NCI-H2227 treated with DMSO at 0.1 percent for 48 hours (cell line): ENCODE results near the gene HPRT1.

Source experiments
- DNase-seq: peaks from one replicate; lab custom pipeline; 2025; lab: John Stamatoyannopoulos, UW

The HPRT1 gene

DNA sequence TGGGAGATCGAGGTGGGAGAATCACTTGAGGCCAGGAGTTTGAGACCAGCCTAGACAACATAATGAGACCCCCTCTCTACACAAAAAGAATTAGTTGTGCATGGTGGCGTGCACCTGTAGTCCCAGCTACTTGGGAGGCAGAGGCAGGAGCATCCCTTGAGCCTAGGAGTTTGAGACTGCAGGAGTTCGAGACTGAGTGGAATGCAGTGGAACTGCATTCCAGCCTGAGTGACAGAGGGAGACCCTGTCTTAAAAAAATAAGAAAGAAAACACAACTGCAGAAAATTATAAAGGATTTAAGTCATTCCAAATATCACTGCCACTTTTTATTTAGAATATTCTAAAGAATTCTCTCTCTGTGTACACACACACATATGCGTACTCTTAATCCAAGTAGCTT, 18.4 kb downstream of the HPRT1 start:
- DNase-seq, result no peak

DNA sequence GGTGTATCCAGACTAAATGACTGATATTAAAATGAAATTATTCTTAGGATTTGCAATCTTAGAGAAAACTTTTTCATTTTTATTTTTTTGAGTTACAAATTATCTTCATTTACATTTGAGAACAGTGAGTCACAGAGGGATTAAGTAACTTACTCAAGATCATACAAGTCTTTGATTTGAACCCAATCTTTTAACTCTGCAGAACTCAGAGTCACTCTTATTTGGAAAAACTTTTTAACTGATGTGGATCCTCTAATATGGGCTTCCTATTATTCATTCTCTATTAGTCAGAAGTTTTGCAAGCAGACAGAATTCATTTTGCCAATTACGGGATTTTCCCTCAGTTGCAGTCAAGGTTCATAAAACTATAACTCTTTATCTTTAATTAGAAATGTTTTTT, 20.1 kb downstream of the HPRT1 start:
- DNase-seq, result no peak

DNA sequence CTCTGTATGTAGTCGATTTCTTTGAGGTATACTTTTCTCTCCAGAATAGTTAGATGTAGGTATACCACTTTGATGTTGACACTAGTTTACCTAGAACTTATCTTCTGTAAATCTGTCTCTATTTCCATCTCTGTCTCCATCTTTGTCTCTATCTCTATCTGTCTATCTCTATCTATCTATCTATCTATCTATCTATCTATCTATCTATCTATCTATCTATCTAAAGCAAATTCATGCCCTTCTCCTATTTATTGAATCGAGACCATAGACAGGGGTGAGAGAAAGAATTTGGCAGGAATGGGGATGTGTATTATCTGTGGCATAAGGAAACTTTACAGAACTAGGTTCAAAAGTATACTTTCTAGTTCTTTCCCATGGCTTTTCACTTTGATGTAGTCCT, 21.4 kb downstream of the HPRT1 start:
- DNase-seq, result no peak

DNA sequence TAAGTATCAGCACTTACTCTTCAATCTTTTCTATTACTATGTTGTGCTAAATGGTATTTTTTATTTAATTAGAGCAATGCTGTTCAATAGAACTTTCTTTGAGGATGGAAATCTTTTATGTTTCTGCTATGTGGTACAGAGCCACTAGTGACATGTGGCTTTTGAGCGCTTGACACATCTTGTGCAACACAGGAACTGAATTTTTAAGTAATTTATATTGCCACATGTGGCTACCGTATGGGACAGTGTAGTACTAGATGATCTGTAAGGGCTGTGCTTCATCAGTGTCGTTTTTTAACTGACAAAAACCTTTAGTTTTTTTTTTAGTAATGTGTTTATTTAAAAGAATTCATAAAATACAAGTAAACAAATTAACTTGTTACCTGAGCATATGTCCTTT, 22.4 kb downstream of the HPRT1 start:
- no peak for DNase-seq

DNA sequence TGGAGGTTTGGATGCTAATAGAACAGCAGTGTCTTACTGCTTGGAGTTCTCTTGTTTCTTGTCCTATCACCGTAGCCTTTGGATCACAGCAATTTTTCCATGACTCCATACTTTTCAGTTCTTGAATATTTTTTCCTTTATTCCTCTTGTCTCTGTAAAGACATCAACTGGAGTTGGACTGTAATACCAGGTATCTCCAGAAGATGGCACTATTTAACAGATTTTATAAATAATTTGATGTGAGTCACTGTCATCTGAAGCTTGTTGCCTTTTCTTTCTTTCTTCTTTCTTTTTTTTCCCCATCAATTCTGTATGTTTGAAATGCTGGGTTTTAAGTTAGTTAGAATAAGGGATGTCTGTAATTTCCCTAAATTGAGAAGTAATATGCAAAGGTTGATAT, 24.1 kb downstream of the HPRT1 start:
- DNase-seq, result peak; percentile 49

DNA sequence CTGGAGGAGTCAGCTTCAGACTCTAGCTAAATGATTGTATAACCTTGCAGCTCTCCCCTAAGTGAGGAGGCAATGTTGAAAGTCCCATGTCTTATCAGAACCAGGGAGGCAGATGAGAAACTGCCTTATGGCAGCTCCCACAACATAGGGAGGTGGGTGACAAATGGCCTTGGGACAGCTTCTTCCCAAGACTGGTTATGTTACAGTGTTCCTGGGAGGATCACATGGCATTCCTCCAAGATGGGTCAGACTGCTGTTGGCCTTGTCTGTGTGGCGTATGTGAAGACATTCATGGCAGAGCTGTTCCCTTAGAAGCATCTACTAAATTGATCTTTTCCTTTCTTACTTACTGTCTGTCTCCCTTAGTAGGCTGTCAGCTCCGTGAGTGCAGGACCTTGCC, 42.0 kb downstream of the HPRT1 start:
- DNase-seq, result no peak

DNA sequence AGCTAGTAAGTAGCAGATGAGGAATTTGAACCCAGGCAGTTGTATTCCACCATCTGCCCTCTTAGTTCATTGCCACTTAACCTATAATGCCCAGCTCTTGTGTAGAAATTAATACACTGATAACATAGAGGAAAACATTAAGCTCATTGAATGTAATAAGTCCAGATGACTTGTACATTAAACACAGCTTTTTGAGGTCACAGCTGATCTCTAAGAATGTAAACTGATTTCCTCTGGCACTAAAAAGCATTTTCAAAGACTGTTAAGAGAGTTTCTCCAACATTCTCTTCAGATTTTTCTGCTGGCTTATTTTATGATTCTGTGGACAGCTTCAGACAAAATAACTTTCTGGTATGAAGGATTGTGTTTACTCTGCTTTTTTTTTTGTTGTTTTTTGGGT, 42.7 kb downstream of the HPRT1 start:
- DNase-seq, result no peak

DNA sequence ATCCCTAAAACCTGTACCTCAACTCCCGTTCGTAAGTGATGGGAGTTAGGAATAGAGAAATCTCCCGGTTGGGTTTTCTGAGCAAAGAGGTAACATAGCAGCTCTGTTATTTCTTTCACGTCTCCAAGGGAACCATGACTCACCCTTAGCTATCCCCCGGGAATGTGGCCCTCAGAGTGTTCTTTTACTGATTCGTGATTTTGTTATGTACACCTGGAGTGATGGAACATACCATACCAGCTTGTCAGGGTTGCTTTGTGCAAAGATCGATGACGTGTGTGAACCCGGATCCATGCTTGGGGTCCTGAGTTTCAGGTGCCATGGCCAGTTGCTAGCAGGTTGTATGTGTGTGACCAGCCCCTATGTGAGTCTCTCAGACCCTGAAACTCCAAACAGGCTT, 52.6 kb downstream of the HPRT1 start:
- DNase-seq, result no peak

DNA sequence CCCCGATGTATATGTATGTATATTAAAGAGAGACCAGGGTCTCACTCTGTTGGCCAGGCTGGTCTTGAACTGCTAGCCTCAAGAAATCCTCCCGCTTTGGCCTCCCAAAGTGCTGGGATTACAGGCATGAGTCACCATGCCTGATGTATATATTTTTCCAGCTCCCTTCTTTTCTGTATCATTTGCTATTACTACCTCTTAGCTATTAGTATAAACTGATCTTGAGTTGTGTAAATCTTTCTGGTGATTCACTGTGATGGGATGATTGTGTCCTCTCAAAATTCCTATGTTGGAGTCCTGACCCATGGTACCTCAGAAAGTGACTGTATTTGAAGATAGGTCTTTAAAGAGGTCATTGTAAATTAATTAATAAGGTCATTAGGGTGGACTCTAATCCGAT, 53.1 kb downstream of the HPRT1 start:
- DNase-seq, result no peak

DNA sequence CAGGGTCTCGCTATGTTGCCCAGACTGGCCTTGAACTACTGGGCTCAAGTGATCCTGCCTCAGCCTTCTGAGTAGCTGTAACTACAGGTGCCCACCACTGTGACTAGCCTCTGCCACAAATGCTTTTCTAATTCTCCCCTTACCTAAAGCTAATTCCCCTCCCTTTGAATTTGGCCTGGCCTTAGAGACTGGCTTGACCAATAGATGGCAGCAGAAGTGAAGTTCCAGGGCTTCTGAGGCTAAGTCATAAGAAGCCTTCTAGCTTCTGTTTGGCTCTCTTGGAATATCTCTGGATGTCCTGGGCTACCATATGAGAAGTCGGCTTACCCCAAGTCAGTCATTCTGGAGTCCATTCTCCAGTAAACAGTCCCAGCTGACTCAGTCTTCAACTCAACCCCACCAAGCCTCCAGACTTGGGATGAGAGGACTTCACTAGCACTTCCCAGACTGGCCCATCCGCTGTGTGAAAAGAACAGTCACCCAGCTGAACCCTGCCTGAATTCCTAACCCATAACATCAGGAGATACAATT, 61.0 kb downstream of the HPRT1 start:
- DNase-seq, result peak; percentile 73

DNA sequence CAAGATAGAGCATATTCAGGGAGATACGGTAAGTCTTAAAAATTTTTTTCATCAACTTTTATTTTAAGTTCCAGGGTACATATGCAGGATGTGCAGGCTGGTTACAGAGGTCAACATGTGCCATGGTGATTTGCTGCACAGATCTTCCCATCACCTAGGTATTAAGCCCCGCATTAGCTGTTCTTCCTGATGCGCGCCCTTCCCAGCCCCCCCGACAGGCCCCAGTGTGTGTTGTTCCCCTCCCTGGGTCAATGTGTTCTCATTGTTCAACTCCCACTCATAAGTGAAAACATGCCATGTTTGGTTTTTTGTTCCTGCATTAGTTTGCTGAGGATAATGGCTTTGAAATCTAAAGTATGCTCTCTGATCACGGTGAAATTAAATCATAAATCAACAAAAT, 64.2 kb downstream of the HPRT1 start:
- DNase-seq, result no peak

DNA sequence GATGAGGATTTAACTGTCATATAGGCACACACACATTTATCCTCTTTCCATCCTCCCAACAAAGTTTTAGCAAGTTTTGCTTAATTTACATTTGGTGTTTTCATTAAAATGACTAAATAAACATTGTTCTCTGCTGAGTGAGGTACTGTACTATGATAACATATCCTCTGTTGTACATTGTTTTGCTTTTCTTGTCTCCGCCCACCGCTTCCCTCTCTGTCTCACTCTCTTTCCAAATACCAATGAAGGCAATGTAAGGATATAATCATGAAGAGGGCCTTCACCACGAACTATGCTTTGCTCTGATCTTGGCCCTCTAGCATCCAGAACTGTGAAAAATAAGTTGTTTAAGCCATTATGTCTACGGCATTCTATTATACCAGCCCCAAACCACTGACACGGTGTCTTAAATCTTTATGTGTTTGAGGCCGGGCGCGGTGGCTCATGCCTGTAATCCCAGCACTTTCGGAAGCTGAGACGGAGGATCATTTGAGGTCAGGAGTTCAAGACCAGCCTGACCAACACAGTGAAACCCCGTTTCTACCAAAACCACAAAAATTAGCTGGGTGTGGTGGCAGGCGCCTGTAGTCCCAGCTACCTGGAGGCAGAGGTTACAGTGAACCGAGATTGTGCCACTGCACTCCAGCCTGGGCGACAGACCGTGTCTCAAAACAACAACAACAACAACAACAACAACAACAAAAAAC, 65.3 kb downstream of the HPRT1 start:
- DNase-seq, result no peak

DNA sequence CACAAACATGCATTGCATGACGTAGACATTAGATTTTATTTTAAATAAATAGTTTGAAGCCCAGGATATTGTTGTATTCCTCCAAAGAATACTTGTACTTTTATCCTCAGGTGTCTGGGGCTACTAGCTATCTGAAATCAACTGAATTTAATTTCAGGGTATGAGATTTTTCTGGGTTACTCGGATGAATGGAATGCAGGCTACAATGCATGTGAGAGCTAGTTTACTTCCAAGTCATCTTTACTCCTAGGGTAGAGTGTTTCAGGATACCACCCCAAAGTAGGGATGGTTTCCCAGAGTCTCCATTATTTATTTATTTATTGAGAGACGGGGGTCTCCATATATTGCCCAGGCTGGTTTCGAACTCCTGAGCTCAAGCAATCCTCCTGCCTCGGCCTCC, 66.4 kb downstream of the HPRT1 start:
- DNase-seq, result no peak

DNA sequence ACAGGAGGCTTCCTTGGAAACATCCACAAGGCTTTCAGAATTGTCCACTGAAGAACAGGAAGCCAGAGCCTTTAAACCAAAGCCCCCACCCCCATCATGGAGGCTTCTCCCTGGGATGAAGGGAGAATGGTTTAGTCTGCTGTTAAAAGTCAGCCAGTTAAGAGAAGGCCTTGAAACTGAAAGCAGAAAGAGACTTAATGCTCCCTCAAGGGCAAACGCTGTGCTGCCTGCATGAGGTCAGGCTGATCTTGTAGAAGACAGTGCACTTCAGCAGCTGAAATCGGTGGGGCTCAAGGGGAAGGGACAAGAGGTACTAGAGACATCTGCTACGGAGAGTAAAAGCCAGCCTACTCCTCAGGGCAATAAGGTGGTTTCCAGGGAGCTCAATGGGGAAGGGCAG, 69.0 kb downstream of the HPRT1 start:
- no peak for DNase-seq

DNA sequence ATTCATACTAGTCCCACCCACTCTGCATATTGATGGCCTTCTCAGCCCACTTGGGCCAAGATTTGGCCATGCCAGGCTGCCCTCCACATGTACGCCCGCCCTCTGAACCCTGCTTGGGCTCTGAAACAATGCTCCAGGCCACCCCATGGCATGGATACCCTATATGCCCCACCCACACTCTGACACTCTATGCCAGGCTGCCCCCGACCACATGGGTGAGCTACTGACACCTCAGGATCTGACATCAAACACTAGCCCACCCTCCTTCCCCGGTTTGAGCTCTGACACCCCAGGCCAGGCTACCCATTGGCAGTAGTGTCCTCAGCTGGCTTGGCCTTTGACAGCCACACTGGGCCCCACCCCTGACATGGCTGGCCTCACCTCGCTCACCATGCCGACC, 69.5 kb downstream of the HPRT1 start:
- DNase-seq, result no peak

DNA sequence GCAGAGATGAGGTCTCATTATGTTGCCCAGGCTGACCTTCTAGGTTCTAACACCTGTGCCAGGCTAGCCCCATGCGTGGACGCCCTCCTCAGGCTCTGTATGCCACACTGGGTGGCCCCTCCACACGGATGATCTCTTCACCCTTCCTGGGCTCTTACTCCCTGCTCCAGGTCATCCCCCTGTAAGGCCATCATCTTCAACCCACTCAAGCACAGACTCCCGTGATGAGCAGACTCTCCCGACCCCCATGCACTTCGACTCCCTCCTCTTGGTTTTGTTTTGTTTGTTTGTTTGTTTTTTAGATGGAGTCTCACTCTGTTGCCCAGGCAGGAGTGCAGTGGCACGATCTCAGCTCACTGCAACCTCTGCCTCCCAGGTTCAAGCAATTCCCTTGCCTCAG, 70.9 kb downstream of the HPRT1 start:
- DNase-seq, result no peak

DNA sequence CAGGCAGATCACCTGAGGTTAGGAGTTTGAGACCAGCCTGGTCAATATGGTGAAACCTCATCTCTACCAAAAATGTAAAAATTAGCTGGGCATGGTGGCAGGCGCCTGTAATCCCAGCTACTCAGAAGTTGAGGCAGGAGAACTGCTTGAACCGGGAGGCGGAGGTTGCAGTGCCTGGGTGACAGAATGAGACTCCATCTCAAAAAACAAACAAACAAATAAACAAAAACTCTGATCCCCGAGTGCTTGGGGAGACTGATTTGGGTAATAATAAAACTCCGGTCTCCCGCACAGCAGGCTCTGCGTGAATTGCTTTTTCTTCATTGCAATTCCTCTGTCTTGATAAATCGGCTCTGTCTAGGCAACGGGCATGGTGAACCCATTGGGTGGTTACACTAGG, 73.4 kb downstream of the HPRT1 start:
- no peak for DNase-seq

DNA sequence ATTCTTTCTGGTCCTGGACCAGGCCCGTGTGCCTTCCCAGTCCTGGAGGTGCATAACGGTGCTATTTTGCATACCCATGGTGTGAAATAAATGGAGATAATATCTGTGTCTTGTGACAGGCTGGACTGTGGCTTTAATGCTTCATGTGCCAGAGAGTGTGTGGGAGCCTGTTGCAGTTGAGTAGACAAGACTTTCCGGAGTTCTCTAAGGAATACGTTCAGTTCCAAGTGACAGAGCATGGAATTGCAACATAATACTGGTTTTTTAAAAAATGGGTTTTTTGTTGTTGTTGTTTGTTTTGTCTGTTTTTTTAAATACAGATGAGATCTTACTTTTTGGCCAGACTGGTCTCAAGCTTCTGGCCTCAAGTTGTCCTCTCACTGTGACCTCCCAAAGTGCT, 74.0 kb downstream of the HPRT1 start:
- DNase-seq, result no peak

DNA sequence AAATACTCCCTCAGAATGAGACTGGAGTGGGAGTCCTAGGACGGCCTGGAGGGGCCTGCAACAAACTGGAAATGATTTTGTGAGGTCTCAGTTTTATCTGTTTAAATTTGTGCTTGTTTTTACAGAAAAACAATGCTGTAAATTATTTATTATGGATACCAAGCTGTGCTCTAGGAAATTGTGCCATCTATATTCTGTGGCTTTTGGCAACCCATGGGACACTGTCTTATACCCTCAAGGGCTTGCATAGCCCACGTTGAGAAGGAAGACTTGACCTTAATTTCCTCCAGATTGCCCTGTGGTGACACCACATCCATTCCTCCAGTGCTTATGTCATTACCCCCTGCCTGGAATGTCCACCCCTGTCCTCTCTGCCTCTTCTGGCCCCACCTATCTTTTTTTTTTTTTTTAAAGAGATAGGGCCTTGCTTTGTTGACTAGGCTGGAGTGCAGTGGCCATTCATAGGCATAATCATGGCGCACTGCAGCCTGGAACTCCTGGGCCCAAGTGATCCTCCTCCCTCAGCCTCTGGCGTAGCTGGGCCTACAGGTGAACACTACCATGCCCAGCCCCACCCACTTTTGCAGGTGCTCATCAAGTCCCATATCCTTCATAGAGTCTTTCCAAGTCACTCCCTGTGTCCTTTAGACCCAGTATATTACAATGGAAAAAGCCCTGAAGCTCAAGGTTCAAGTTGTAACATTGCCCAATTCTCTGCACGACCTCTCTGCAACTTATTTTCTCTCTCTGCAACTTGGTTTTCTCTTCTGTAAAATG, 77.4 kb downstream of the HPRT1 start:
- DNase-seq, result no peak

DNA sequence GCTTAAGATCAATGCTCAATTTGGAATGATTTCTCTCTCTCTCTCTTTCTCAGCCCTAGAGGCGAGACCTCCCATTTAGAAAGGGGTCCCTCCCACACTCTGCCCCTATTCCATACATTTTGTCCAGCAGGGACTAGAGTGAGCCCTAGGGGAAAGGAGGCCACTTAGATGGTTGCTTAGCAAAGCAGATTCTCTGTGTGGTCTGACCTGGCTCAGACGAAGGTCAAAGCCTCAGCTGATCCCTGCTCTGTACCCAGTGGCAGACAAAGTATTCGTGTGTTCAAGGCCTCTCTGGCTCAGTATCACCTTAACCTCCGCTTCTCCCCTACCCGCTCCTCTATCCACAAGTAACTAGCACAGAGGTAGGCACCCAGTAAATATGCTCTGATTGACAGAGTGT, 78.4 kb downstream of the HPRT1 start:
- no peak for DNase-seq

DNA sequence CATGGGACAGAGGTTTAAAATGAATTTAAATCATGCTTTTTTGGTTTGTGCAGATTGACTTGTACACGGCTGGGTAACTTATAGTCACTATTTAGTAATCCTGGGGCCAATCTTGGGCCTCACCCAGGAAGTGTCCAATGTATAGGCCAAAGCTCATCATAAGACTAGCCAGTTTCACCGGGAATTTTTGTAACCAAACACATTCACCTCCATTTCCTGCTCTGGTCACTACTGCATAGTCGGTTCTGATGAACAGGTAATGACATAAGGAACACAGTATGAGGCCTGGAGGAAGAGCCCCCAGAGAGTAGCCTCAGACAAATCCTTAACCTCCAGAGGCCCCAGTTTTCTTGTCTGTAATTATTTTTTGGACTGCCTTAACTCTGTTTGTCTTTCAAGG, 81.9 kb downstream of the HPRT1 start:
- no peak for DNase-seq

DNA sequence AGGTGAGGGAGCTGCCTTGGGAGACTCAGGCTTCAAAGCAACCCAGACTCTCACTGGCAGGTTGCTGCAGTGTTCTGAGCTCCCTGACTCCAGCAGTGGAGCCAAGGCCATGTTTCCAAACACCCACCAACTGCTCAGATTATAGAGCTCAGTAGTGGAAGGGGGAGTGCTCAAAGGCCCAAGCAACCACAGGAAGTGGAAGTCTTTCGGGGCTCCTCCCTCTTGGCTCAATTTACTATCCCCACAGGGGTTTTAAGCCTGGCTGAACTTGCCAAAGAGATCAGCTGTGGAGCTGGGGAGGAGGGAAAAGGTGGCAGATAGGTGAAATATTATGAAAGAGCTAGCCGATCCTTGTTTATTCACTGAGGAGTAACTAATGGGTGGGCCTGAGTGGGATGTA, 82.5 kb downstream of the HPRT1 start:
- DNase-seq, result peak; percentile 66

DNA sequence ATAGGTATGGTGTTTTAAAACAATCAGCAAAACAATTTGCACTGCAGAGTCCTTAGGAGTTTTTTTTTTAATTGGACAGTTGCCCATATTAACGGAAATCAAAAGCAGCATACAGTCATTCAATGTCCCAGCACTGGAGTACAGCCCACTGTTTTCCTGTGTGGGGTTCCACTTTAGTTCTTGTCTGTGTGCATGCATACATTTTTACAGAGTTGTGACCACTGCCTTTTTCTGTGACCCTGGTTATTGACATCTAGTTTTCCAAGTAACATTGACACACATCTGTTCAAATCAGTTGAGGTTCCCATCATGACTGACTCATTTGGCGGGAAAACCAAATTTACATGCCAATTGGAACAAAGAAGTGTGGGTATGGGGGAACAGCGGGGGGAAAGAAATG, 83.3 kb downstream of the HPRT1 start:
- no peak for DNase-seq

DNA sequence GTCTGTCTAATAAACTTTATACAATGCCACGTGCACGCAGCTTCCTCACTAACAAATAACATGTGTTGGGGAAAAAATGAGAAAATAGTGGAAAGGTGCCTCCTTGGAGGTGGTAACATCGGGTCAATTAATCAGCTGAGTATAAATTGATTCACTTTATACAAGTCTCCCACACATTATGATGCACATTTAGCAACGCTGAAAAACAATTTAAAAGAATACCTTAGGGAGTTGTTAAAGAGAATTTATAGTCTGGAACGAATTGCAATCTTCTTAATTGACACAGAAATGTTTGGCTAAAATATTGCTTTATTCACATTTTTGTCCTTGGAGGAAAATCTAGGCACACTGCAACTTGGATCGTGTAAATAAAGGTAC, 84.2 kb downstream of the HPRT1 start:
- no peak for DNase-seq
